Stimulated activated CD4-positive, alpha-beta T cell treated with anti-CD3 and anti-CD28 coated beads, Interleukin-4, amount 100 ng/mL, for 4 hours (primary cell): ENCODE data around the gene NUDT3.
"Not testable (repeated sequence)": the region's sequence is repeated elsewhere in the genome, so short reads cannot be mapped to it uniquely, and the experiment has no call there.

ENCODE experiments used
- DNase-seq, 2 experiments: peaks; one replicate each; pipeline ENCODE4 v3.0.0-alpha.2; 2020

The NUDT3 gene

DNA sequence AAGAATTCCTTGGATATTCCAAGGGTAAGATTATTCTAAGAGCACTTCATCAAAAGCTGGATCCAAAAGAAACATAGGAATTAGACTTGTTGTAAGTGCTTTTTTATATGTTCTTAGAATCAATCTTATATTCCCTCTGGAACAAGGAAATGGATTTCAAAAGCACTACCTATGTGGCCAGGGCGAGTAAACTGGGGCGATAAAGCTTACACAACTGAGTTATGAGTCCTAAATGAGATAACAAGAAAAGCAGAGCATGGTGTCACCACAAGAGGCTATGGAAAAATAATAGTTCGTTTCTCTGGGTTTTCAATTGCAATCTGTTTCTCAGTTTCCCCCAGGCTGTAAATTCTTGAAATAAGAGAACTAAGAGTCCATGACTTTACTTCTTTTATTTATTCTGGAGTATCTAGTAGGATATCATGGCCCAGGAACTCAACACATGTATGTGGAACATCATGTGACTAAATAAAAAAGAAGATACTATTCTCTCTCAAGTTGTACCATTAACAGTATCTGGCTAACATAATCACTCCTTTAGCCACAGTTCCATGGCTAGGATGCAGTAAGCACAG, 51.5 kb downstream of the NUDT3 start:
- no peak for DNase-seq

DNA sequence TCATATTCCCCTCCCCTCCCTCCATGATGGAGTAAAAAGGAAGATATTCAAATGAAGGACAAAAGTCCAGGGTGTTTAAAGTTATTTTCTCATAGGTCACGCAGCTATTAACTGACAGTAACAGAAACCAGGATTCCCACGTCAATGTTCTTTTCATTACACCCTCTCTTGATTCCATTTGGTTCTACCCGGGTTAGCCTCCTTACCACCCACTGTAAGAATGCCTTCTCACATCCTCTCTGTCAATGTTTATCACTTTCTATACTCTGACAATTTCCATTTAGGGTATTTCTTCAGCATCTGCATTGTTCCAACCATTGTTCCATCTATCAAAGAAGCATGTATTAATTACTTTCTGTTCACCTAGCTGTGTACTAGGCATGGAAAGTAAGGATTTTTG, 52.1 kb downstream of the NUDT3 start:
- DNase-seq: no peak

DNA sequence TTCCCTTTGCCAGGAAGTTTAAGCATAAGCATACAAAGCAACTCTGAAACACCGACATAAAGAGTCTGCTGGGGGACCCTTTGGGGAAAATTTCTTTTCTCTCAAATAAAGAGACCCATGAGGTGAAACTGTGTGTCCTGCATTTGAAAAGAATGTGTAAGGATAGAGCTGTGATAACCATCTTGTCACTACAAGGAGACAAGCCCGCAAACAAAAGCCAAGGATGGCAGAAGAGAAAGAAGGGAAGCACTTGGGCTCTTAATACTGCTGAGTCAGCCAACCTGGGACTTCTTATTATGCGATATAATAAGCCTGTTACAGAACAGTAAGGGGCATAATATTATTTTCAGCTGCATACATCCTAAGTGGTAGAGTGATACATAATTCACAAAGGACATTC, 52.5 kb downstream of the NUDT3 start:
- no peak for DNase-seq

- DNase-seq: no peak
Observed at GRCh38 chr6:34339432-34339831, 53.0 kb downstream of the NUDT3 start.

DNA sequence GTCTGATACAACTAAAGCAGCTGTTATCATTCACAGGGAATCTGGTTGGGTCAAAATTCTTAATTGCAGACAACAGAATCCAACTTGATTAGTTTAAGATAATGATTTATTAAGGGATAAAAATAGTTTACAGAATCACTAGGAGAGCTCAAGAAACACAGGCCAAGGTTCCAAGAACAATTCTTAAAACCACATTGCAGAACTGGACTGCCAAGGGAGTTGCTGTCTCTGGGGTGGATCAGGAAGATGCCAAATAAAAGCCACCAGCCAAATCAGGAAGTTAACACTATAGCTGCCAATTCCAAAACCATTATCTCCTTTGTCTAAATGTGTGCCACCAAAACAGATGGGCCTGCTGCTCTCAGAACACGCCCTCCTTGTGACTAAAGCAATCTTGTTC, 53.7 kb downstream of the NUDT3 start:
- DNase-seq: no peak

- no peak for DNase-seq
Observed at GRCh38 chr6:34338377-34338776, 54.1 kb downstream of the NUDT3 start.

- DNase-seq: no peak
Observed at GRCh38 chr6:34334796-34335416, 57.6 kb downstream of the NUDT3 start.

- DNase-seq: no peak
Observed at GRCh38 chr6:34333858-34334257, 58.6 kb downstream of the NUDT3 start.

GRCh38 chr6:34332251-34333198, 59.9 kb downstream of the NUDT3 start:
- DNase-seq: no peak

- no peak for DNase-seq
Observed at GRCh38 chr6:34331371-34332050, 61.0 kb downstream of the NUDT3 start.

GRCh38 chr6:34329814-34330213, 62.7 kb downstream of the NUDT3 start:
- not testable (repeated sequence) for DNase-seq

DNA sequence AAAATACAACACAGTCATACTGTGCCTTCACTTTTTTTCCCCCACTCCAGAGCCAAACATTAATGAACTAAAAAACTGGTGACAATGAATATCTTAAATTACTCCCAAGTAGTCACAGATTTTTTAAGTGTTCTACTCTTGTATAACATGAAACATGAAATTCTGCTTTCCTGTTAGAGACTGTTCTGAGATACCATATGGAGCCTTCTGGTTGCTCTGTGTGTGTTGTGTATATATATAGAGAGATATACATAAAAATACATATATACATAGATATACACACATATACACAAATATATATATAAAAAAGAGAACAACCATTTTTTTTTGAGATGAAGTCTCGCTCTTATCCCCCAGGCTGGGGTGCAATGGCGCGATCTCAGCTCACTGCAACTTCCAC, 63.5 kb downstream of the NUDT3 start:
- DNase-seq: no peak

GRCh38 chr6:34327313-34328205, 64.9 kb downstream of the NUDT3 start:
- DNase-seq: not testable (repeated sequence)

DNA sequence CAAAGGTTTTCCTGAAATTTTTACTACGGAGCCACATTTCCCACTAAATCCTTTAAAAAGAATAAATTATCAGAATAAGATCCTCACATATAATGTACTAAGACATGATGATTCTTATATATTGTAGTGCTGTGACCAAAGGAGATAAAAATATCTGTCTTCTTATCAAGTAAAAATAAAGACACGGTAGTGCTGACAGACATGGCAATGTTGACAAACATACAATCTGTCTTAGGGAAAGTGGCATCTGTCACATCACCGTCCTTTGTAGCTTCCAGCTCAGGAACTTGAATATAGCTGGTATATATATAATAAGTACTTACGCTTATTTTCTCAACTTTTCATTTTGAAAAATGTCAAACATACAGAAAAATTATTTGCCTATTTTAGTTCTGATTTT, 66.8 kb downstream of the NUDT3 start:
- DNase-seq: no peak

- DNase-seq: no peak
Observed at GRCh38 chr6:34324738-34325444, 67.6 kb downstream of the NUDT3 start.

GRCh38 chr6:34324221-34324620, 68.2 kb downstream of the NUDT3 start:
- DNase-seq: not testable (repeated sequence)

GRCh38 chr6:34323300-34323699, 69.2 kb downstream of the NUDT3 start:
- no peak for DNase-seq

DNA sequence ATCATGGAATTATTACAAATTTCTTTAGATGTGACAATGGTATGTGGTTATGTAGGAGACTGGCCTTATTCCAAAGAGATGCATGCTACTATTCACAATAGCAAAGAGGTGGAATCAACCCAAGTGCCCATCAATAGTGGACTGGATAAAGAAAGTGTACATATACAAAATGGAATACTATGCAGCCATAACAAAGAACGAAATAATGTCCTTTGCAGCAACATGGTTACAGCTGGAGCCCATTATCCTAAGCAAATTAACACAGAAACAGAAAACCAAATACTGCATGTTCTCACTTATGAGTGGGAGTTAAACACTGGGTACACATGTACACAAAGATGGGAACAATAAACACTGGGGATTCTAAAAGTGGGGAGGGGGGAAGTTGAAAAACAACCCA, 69.7 kb downstream of the NUDT3 start:
- no peak for DNase-seq

- no peak for DNase-seq
Observed at GRCh38 chr6:34321821-34322220, 70.6 kb downstream of the NUDT3 start.

GRCh38 chr6:34319471-34319885, 73.0 kb downstream of the NUDT3 start:
- DNase-seq: no peak
